ENCODE data around the gene EFNB2.

- no peak for TF ChIP-seq POLR2A (IDR thresholded peaks at IDR 0.05)
- TF ChIP-seq, protein P1, sequence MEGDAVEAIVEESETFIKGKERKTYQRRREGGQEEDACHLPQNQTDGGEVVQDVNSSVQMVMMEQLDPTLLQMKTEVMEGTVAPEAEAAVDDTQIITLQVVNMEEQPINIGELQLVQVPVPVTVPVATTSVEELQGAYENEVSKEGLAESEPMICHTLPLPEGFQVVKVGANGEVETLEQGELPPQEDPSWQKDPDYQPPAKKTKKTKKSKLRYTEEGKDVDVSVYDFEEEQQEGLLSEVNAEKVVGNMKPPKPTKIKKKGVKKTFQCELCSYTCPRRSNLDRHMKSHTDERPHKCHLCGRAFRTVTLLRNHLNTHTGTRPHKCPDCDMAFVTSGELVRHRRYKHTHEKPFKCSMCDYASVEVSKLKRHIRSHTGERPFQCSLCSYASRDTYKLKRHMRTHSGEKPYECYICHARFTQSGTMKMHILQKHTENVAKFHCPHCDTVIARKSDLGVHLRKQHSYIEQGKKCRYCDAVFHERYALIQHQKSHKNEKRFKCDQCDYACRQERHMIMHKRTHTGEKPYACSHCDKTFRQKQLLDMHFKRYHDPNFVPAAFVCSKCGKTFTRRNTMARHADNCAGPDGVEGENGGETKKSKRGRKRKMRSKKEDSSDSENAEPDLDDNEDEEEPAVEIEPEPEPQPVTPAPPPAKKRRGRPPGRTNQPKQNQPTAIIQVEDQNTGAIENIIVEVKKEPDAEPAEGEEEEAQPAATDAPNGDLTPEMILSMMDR (IDR thresholded peaks at IDR 0.05), result no peak
Observed at GRCh38 chr13:106455190-106455589, 80.3 kb downstream of the EFNB2 start.
